Thoracic aorta (tissue), 2 donors: ENCODE data around the gene ILRUN. TPM values are rescaled to one million over a fixed set of nuclear protein-coding genes. Genes with fewer than 3 reads are reported as not detected.

Experiments used
- ATAC-seq: fragments of 150-250 bp; one replicate; pipeline ENCODE4 v1.8.0; 2017; ENCODE audit warnings: low read depth; ENCODE audit not compliant: insufficient number of reproducible peaks, low FRiP score
- DNase-seq: peaks from one replicate; pipeline ENCODE4 v3.0.0-alpha.2; 2020; ENCODE audit warnings: low spot score
- H3K27ac ChIP-seq, 2 donors: fragments of 200-600 bp; sonication (generic); 1 replicate in 1 of 2; 2 replicates in 1 of 2; pipeline ENCODE4 v1.5.1; 2016; ENCODE audit warnings: mild to moderate bottlenecking in 2 of 2, moderate library complexity in 2 of 2
- H3K27me3 ChIP-seq: fragments of 200-600 bp; sonication (generic); replicated peaks from 2 replicates; pipeline ENCODE4 v1.6.0; 2016; ENCODE audit warnings: mild to moderate bottlenecking; ENCODE audit not compliant: insufficient read depth
- H3K36me3 ChIP-seq: fragments of 200-600 bp; sonication (generic); one replicate; pipeline ENCODE4 v1.5.1; 2016
- H3K4me1 ChIP-seq, 2 donors: fragments of 200-600 bp; sonication (generic); 1 replicate in 1 of 2; 2 replicates in 1 of 2; pipeline versions ENCODE4 v1.5.1 to v1.6.0; 2016; ENCODE audit warnings: low read depth in 2 of 2, mild to moderate bottlenecking in 1 of 2; ENCODE audit not compliant: control insufficient read depth in 1 of 2
- H3K4me3 ChIP-seq: fragments of 200-600 bp; sonication (generic); 2 replicates; pipeline ENCODE4 v1.5.1; 2016; ENCODE audit warnings: mild to moderate bottlenecking
- H3K9me3 ChIP-seq: fragments of 200-600 bp; sonication (generic); 2 replicates; pipeline ENCODE4 v1.5.1; 2016
- CTCF ChIP-seq: fragments of 200-600 bp; sonication (generic); IDR thresholded peaks from one replicate; pipeline ENCODE4 v1.5.1; 2019; ENCODE audit warnings: antibody characterized with exemption
- total RNA-seq, 2 donors: library from RNA; depleted of rRNA; stranded (reverse); fragments of >200 nt; gene quantifications; one replicate each; pipeline versions ENCODE4 v1.1.0 to v1.2.3, GENCODE V29; 2016

The ILRUN gene
- total RNA-seq, 2 donors from 2014 or later = 75.4 to 78.9 TPM

- peak overlapping the region; percentile 87 for H3K4me3 ChIP-seq
- H3K27me3 ChIP-seq = no peaks in the 10 kb centered on the region
- H3K4me1 ChIP-seq = peaks cover 30 to 37% of the 10 kb centered on the region in 2 donors
- H3K36me3 ChIP-seq = no peaks in the 10 kb centered on the region
- peak overlapping the region; percentile 92 for H3K27ac ChIP-seq
- no peak for TF ChIP-seq CTCF
- H3K9me3 ChIP-seq = no peaks in the 10 kb centered on the region
- DNase-seq (no peak), ATAC-seq (no peak)
Measured at GRCh38 chr6:34696189-34696738, 303 bp downstream of the ILRUN start.

GRCh38 chr6:34695729-34696188, 808 bp downstream of the ILRUN start:
- peak overlapping the region; percentile 92 for H3K27ac ChIP-seq
- H3K9me3 ChIP-seq = no peaks in the 10 kb centered on the region
- H3K36me3 ChIP-seq = no peaks in the 10 kb centered on the region
- no peaks in the 10 kb centered on the region for H3K27me3 ChIP-seq
- no peak for DNase-seq
- H3K4me1 ChIP-seq = peaks cover 31 to 37% of the 10 kb centered on the region in 2 donors
- peak overlapping the region; percentile 87 for H3K4me3 ChIP-seq
- TF ChIP-seq CTCF = no peak
- no peak for ATAC-seq

- H3K4me3 ChIP-seq = no peak overlapping the region
- H3K9me3 ChIP-seq = no peaks in the 10 kb centered on the region
- no peak overlapping the region for H3K27ac ChIP-seq
- peaks cover 4% of the 10 kb centered on the region for H3K36me3 ChIP-seq
- H3K4me1 ChIP-seq = peaks cover 37 to 39% of the 10 kb centered on the region in 2 donors
- no peaks in the 10 kb centered on the region for H3K27me3 ChIP-seq
- ATAC-seq = no peak
- DNase-seq = no peak
- TF ChIP-seq CTCF = no peak
Measured at GRCh38 chr6:34692280-34692679, 4.3 kb downstream of the ILRUN start.

GRCh38 chr6:34689742-34690141, 6.8 kb downstream of the ILRUN start:
- Histone ChIP-seq H3K27ac (no peak overlapping the region), H3K27me3 (no peaks in the 10 kb centered on the region), H3K4me3 (no peak overlapping the region), H3K9me3 (no peaks in the 10 kb centered on the region), H3K36me3 (peaks cover 4% of the 10 kb centered on the region), H3K4me1 (peaks cover 29 to 33% of the 10 kb centered on the region in 2 donors)
- no peak for ATAC-seq
- TF ChIP-seq CTCF = no peak
- no peak for DNase-seq

- peaks cover 24 to 25% of the 10 kb centered on the region in 2 donors for H3K4me1 ChIP-seq
- DNase-seq (no peak), ATAC-seq (no peak)
- H3K27me3 ChIP-seq = no peaks in the 10 kb centered on the region
- TF ChIP-seq CTCF = no peak
- no peak overlapping the region for H3K4me3 ChIP-seq
- H3K27ac ChIP-seq = no peak overlapping the region
- H3K9me3 ChIP-seq = no peaks in the 10 kb centered on the region
- peaks cover 4% of the 10 kb centered on the region for H3K36me3 ChIP-seq
Measured at GRCh38 chr6:34688956-34689355, 7.6 kb downstream of the ILRUN start.
